ENCODE data around the gene IGSF3. TPM values are rescaled to one million over a fixed set of nuclear protein-coding genes. Genes with fewer than 3 reads are reported as not detected.

Gene IGSF3
- total RNA-seq, 1 experiment from 2014 or later, result 4.0 TPM

- Histone ChIP-seq H3K27ac (ENCODE audit: low read depth, low read length, poor library complexity, severe bottlenecking) (no peak overlapping the region), H3K36me3 (ENCODE audit: insufficient read depth, low read length, poor library complexity, severe bottlenecking) (no peaks in the 10 kb centered on the region), H3K4me3 (ENCODE audit: low read depth, low read length, poor library complexity, severe bottlenecking) (no peak overlapping the region), H3K9me3 (ENCODE audit: low read depth, low read length, poor library complexity, severe bottlenecking) (no peaks in the 10 kb centered on the region), H3K4me1 (ENCODE audit: insufficient read depth, low read length, poor library complexity, severe bottlenecking) (no peaks in the 10 kb centered on the region), H3K27me3 (replicated peaks; ENCODE audit: insufficient read depth, low read depth, low read length, poor library complexity) (no peaks in the 10 kb centered on the region)
- ChIA-PET CTCF (no interaction called here), POLR2A (ENCODE audit: low non-redundant PET) (no interaction called here)
- no peak for DNase-seq (ENCODE audit: low spot score)
- intact Hi-C loops (cut with micrococcal nuclease; ENCODE audit: unreplicated experiment), result no loop called here
- TF ChIP-seq CTCF (conservative IDR thresholded peaks at IDR 0.05; ENCODE audit: low read depth, low read length), result no peak
- no peak for TF ChIP-seq EZH2 (IDR thresholded peaks at IDR 0.05; ENCODE audit: borderline replicate concordance, low read depth, low read length, poor library complexity, severe bottlenecking)
- BruUV-seq (replicated peaks), result no TSS peak
Measured at GRCh38 chr1:116679091-116679827, 11.7 kb upstream of the IGSF3 start.

GRCh38 chr1:116678732-116679090, 11.2 kb upstream of the IGSF3 start:
- POLR2A ChIA-PET (ENCODE audit: low non-redundant PET), result no interaction called here
- Histone ChIP-seq H3K9me3 (ENCODE audit: low read depth, low read length, poor library complexity, severe bottlenecking) (no peaks in the 10 kb centered on the region), H3K4me3 (ENCODE audit: low read depth, low read length, poor library complexity, severe bottlenecking) (no peak overlapping the region), H3K36me3 (ENCODE audit: insufficient read depth, low read length, poor library complexity, severe bottlenecking) (no peaks in the 10 kb centered on the region), H3K4me1 (ENCODE audit: insufficient read depth, low read length, poor library complexity, severe bottlenecking) (no peaks in the 10 kb centered on the region), H3K27ac (ENCODE audit: low read depth, low read length, poor library complexity, severe bottlenecking) (no peak overlapping the region), H3K27me3 (replicated peaks; ENCODE audit: insufficient read depth, low read depth, low read length, poor library complexity) (no peaks in the 10 kb centered on the region)
- intact Hi-C loops (cut with micrococcal nuclease; ENCODE audit: unreplicated experiment), result no loop called here
- TF ChIP-seq EZH2 (IDR thresholded peaks at IDR 0.05; ENCODE audit: borderline replicate concordance, low read depth, low read length, poor library complexity, severe bottlenecking), result no peak
- no peak for TF ChIP-seq CTCF (conservative IDR thresholded peaks at IDR 0.05; ENCODE audit: low read depth, low read length)
- BruUV-seq (replicated peaks), result no TSS peak
- DNase-seq (ENCODE audit: low spot score), result no peak
- CTCF ChIA-PET, result no interaction called here

GRCh38 chr1:116677474-116678062, 10.0 kb upstream of the IGSF3 start:
- Histone ChIP-seq H3K27ac (ENCODE audit: low read depth, low read length, poor library complexity, severe bottlenecking) (no peak overlapping the region), H3K27me3 (replicated peaks; ENCODE audit: insufficient read depth, low read depth, low read length, poor library complexity) (no peaks in the 10 kb centered on the region), H3K9me3 (ENCODE audit: low read depth, low read length, poor library complexity, severe bottlenecking) (no peaks in the 10 kb centered on the region), H3K4me1 (ENCODE audit: insufficient read depth, low read length, poor library complexity, severe bottlenecking) (no peaks in the 10 kb centered on the region), H3K36me3 (ENCODE audit: insufficient read depth, low read length, poor library complexity, severe bottlenecking) (no peaks in the 10 kb centered on the region), H3K4me3 (ENCODE audit: low read depth, low read length, poor library complexity, severe bottlenecking) (no peak overlapping the region)
- no TSS peak for BruUV-seq (replicated peaks)
- intact Hi-C loops (cut with micrococcal nuclease; ENCODE audit: unreplicated experiment), result no loop called here
- POLR2A ChIA-PET (ENCODE audit: low non-redundant PET), result no interaction called here
- TF ChIP-seq EZH2 (IDR thresholded peaks at IDR 0.05; ENCODE audit: borderline replicate concordance, low read depth, low read length, poor library complexity, severe bottlenecking), result no peak
- no peak for TF ChIP-seq CTCF (conservative IDR thresholded peaks at IDR 0.05; ENCODE audit: low read depth, low read length)
- DNase-seq (ENCODE audit: low spot score), result no peak
- CTCF ChIA-PET, result interaction anchor here (0.5 kb wide), 1 partner anchor 48 kb away, joined by 3 read pairs; no protein-coding TSS in a partner anchor

Data from A673 (cell line).